ENCODE results near the gene BEND3.

BEND3 gene

GRCh38 chr6:107124934-107125348 lies 9.6 kb upstream of the BEND3 start:
- intact Hi-C loops (cut with DNase I; ENCODE audit: low total_unique reads) = no loop called here
- no peaks in the 10 kb centered on the region for H3K27me3 ChIP-seq
- no peak for TF ChIP-seq CTCF (IDR thresholded peaks at IDR 0.05)
- H3K36me3 ChIP-seq = no peaks in the 10 kb centered on the region
- H3K9me3 ChIP-seq = no peaks in the 10 kb centered on the region
- no peak overlapping the region for H3K27ac ChIP-seq
- H3K4me1 ChIP-seq = peaks cover 0 to 6% (median 0%) of the 10 kb centered on the region in 4 donors
- no peak for DNase-seq
- H3K4me3 ChIP-seq = no peak overlapping the region

GRCh38 chr6:107123501-107123900 lies 8.2 kb upstream of the BEND3 start:
- no peak overlapping the region for H3K27ac ChIP-seq
- intact Hi-C loops (cut with DNase I; ENCODE audit: low total_unique reads) = no loop called here
- no peak overlapping the region for H3K4me3 ChIP-seq
- H3K9me3 ChIP-seq = no peaks in the 10 kb centered on the region
- TF ChIP-seq CTCF (IDR thresholded peaks at IDR 0.05) = no peak
- H3K4me1 ChIP-seq = no peaks in the 10 kb centered on the region
- no peak for DNase-seq
- H3K36me3 ChIP-seq = no peaks in the 10 kb centered on the region
- H3K27me3 ChIP-seq = no peaks in the 10 kb centered on the region

- Histone ChIP-seq H3K4me3 (no peak overlapping the region), H3K9me3 (no peaks in the 10 kb centered on the region), H3K27ac (no peak overlapping the region), H3K36me3 (no peaks in the 10 kb centered on the region), H3K4me1 (no peaks in the 10 kb centered on the region), H3K27me3 (no peaks in the 10 kb centered on the region)
- intact Hi-C loops (cut with DNase I; ENCODE audit: low total_unique reads) = no loop called here
- TF ChIP-seq CTCF (IDR thresholded peaks at IDR 0.05) = no peak
- no peak for DNase-seq
Observed at GRCh38 chr6:107122748-107123147, 7.4 kb upstream of the BEND3 start.

GRCh38 chr6:107121964-107122495 lies 6.7 kb upstream of the BEND3 start:
- TF ChIP-seq CTCF (IDR thresholded peaks at IDR 0.05) = no peak
- no peak overlapping the region for H3K4me3 ChIP-seq
- H3K36me3 ChIP-seq = no peaks in the 10 kb centered on the region
- no peak overlapping the region for H3K27ac ChIP-seq
- H3K9me3 ChIP-seq = no peaks in the 10 kb centered on the region
- no peak for DNase-seq
- H3K27me3 ChIP-seq = no peaks in the 10 kb centered on the region
- intact Hi-C loops (cut with DNase I; ENCODE audit: low total_unique reads) = no loop called here
- no peaks in the 10 kb centered on the region for H3K4me1 ChIP-seq

- H3K27ac ChIP-seq = no peak overlapping the region
- intact Hi-C loops (cut with DNase I; ENCODE audit: low total_unique reads) = no loop called here
Observed at GRCh38 chr6:107121266-107121665, 6.0 kb upstream of the BEND3 start.

More at GRCh38 chr6:107121266-107121665, 6.0 kb upstream of the BEND3 start:
- no peak for DNase-seq
- no peak for TF ChIP-seq CTCF (IDR thresholded peaks at IDR 0.05)
- Histone ChIP-seq H3K4me3 (no peak overlapping the region), H3K9me3 (no peaks in the 10 kb centered on the region), H3K4me1 (peaks cover 0 to 6% (median 4%) of the 10 kb centered on the region in 4 donors), H3K36me3 (no peaks in the 10 kb centered on the region), H3K27me3 (no peaks in the 10 kb centered on the region)

All from tibial artery (tissue), 4 donors.